ENCODE measurements around the gene ROBO2.

DNA sequence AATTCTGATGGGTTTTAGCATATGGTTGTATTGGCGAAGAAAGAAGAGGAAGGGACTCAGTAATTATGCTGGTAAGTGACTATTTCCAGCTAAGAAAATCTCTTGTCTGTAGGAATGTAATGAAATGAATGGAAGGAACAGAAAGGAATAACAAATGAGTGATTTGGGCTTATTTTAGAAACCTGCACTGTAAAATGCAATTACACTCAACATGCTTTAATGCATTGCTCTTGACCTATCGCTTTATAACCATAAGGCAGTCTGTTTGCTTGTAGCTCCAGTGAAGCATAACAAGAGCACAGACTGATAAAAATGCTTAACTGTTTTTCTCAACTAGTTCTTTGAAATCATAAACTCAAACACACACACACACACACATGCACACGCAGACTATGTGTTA is 549.0 kb downstream of the ROBO2 start:
- TF ChIP-seq, protein P1, sequence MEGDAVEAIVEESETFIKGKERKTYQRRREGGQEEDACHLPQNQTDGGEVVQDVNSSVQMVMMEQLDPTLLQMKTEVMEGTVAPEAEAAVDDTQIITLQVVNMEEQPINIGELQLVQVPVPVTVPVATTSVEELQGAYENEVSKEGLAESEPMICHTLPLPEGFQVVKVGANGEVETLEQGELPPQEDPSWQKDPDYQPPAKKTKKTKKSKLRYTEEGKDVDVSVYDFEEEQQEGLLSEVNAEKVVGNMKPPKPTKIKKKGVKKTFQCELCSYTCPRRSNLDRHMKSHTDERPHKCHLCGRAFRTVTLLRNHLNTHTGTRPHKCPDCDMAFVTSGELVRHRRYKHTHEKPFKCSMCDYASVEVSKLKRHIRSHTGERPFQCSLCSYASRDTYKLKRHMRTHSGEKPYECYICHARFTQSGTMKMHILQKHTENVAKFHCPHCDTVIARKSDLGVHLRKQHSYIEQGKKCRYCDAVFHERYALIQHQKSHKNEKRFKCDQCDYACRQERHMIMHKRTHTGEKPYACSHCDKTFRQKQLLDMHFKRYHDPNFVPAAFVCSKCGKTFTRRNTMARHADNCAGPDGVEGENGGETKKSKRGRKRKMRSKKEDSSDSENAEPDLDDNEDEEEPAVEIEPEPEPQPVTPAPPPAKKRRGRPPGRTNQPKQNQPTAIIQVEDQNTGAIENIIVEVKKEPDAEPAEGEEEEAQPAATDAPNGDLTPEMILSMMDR (IDR thresholded peaks at IDR 0.05) = no peak
- no peak for TF ChIP-seq POLR2A (IDR thresholded peaks at IDR 0.05)
